Pancreas (tissue), 10 donors: Measurements from ENCODE around the gene PAFAH1B1. TPM values are rescaled to one million over a fixed set of nuclear protein-coding genes. Genes with fewer than 3 reads are reported as not detected.
"Not testable (repeated sequence)": the region's sequence is repeated elsewhere in the genome, so short reads cannot be mapped to it uniquely, and the experiment has no call there.

Experiments used
- ATAC-seq, 4 donors: fragments of 200-7000 bp; cut with Tn5 transposase; one replicate each; pipeline versions ENCODE4 v1.8.0 to v1.9.1; 2020; ENCODE audit warnings: mild to moderate bottlenecking in 4 of 4, moderate library complexity in 4 of 4
- DNase-seq, 6 donors: peaks; one replicate each; pipeline ENCODE4 v3.0.0-alpha.2; 2020
- FAIRE-seq: peaks from 2 replicates; lab custom pipeline; 2012; peaks lifted over from hg19 to GRCh38; lab: Jason Lieb, UNC
- H3K27ac ChIP-seq, 4 donors: fragments of 200-600 bp; sonication (generic); 1 replicate in 3 of 4; 2 replicates in 1 of 4; pipeline versions ENCODE4 v1.5.0 to v1.8.0; 2020
- H3K27me3 ChIP-seq, 4 donors: fragments of 200-600 bp; one replicate each; pipeline ENCODE4 v1.8.0; 2021
- H3K36me3 ChIP-seq, 3 donors: fragments of 200-600 bp; sonication (generic) in 1 of 3; one replicate each; pipeline versions ENCODE4 v1.5.0 to v1.8.0; 2020 to 2021
- H3K4me1 ChIP-seq, 3 donors: fragments of 200-600 bp; one replicate each; pipeline ENCODE4 v1.8.0; 2021
- H3K4me3 ChIP-seq, 4 donors: fragments of 200-600 bp; sonication (generic) in 2 of 4; one replicate each; pipeline versions ENCODE4 v1.5.0 to v1.8.0; 2020 to 2021
- H3K9me3 ChIP-seq, 4 donors: fragments of 200-600 bp; one replicate each; pipeline ENCODE4 v1.8.0; 2021
- WGBS, 2 donors: extraction: QIAGEN DNeasy Blood & Tissue Kit; methylation state at CpG; one replicate each; pipeline ENCODE4 v1.1.7; 2013; 5-methylcytosine and 5-hydroxymethylcytosine counted together
- intact Hi-C, 3 donors: fragments of 100-400 bp; cut with DNase I; formaldehyde crosslinking; loops; one replicate each; pipeline versions ENCODE4 v1.11.1 to v1.14.2; 2022
- polyA plus RNA-seq, 2 donors: library from polyadenylated mRNA; stranded (reverse); fragments of 200-250 nt; gene quantifications; one replicate each; pipeline ENCODE4 v1.2.3, GENCODE V29; 2013
- total RNA-seq, 6 donors: library from RNA; stranded (reverse); fragmentation: NEBNext Ultra II Directional in 4 of 6; extraction: Animal tissue kit (Norgen Biotek cat#: 25700) in 4 of 6; gene quantifications; one replicate each; pipeline versions ENCODE4 v1.2.1 to v1.2.4, GENCODE V29; 2021 to 2023
- TF ChIP-seq, protein P1 (sequence below), 4 donors: fragments of 200-600 bp; sonication (generic) in 3 of 4; IDR thresholded peaks; one replicate each; pipeline versions ENCODE4 v1.5.0 to v1.8.0; 2021; ENCODE audit warnings: antibody characterized with exemption in 4 of 4
- donor health status: healthy with polysubstance abuse.
- donor health status: DM: no; HTN: no; CAD: no; lungs with moderate emphysema.
- donor health status: DM: no; HTN: no; CAD: no.
- donor health status: control.
- donor health status: control.
- donor health status: Bipolar disorder and iron deficiency.
- donor health status: DM: yes; HTN: yes; CAD: no.
- donor health status: DM: no; HTN: no; CAD: no.
- donor health status: DM: no; HTN: no; CAD: no.
- donor health status: DM: yes; HTN: yes; CAD: no.

Gene PAFAH1B1
- total and polyA plus RNA-seq, 8 donors, result 17.3 to 66.1 (median 34.9) TPM

DNA sequence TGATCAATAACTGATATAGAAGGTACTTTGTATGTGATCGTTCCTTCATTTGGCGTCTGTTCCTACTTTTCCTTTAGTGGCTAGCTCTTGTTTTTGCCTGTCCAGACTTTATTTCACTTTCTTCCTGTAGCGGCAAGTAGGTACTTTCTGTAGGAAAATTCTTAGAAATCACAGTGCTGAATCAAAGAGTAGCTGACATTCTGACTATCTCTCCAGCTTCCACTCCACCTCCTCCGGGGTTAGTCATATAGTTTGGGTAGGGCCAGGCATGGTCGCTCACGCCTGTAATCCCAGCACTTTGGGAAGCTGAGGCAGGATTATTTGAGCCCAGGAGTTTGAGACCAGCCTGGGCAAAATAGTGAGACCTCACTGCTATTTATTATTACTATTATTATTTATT lies 29.9 kb upstream of the PAFAH1B1 start:
- no peak for FAIRE-seq
- no peak overlapping the region for H3K4me3 ChIP-seq
- no peak overlapping the region for H3K27ac ChIP-seq
- no peaks in the 10 kb centered on the region for H3K27me3 ChIP-seq
- H3K9me3 ChIP-seq, result no peaks in the 10 kb centered on the region
- no peaks in the 10 kb centered on the region for H3K4me1 ChIP-seq
- WGBS, 2 donors, result 86 to 91% methylated on average over 6 of the region's 6 CpGs
- TF ChIP-seq, protein P1, sequence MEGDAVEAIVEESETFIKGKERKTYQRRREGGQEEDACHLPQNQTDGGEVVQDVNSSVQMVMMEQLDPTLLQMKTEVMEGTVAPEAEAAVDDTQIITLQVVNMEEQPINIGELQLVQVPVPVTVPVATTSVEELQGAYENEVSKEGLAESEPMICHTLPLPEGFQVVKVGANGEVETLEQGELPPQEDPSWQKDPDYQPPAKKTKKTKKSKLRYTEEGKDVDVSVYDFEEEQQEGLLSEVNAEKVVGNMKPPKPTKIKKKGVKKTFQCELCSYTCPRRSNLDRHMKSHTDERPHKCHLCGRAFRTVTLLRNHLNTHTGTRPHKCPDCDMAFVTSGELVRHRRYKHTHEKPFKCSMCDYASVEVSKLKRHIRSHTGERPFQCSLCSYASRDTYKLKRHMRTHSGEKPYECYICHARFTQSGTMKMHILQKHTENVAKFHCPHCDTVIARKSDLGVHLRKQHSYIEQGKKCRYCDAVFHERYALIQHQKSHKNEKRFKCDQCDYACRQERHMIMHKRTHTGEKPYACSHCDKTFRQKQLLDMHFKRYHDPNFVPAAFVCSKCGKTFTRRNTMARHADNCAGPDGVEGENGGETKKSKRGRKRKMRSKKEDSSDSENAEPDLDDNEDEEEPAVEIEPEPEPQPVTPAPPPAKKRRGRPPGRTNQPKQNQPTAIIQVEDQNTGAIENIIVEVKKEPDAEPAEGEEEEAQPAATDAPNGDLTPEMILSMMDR (IDR thresholded peaks at IDR 0.05), result no peak
- intact Hi-C loops, result no loop called here
- no peak for DNase-seq
- no peak for ATAC-seq
- no peaks in the 10 kb centered on the region for H3K36me3 ChIP-seq

GRCh38 chr17:2564877-2565276 lies 28.6 kb upstream of the PAFAH1B1 start:
- Histone ChIP-seq H3K9me3 (no peaks in the 10 kb centered on the region), H3K27ac (peak overlapping the region in 3 of 4 donors; percentile 17 to 64 (median 50)), H3K36me3 (no peaks in the 10 kb centered on the region), H3K4me1 (no peaks in the 10 kb centered on the region), H3K4me3 (no peak overlapping the region), H3K27me3 (no peaks in the 10 kb centered on the region)
- ATAC-seq, result peak; percentile 31 to 72 (median 60)
- TF ChIP-seq, protein P1 (IDR thresholded peaks at IDR 0.05), result no peak
- intact Hi-C loops, result no loop called here
- DNase-seq, result peak in 1 of 6 donors; percentile 14
- 55 to 61% methylated on average over 5 of the region's 5 CpGs for WGBS, 2 donors
- FAIRE-seq, result no peak

DNA sequence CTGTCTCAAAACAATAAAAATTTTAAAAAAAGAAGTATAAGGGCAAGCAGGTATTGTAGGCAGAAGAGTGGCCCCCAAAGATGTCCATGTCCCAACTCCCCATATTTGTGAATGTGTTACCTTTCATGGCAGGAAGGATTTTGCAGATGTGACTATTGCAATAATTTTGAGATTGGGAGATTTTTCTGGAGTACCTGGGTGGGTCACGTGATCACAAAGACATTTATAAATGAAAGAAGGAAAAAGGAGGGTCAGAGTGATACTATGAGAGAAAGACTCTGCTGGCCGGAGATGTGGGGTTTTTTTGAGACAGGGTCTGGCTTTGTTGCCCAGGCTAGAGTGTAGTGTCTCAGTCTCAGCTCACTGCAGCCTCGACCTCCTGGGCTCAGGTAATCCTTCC lies 27.4 kb upstream of the PAFAH1B1 start:
- Histone ChIP-seq H3K9me3 (no peaks in the 10 kb centered on the region), H3K36me3 (no peaks in the 10 kb centered on the region), H3K27me3 (no peaks in the 10 kb centered on the region), H3K27ac (no peak overlapping the region), H3K4me3 (no peak overlapping the region), H3K4me1 (no peaks in the 10 kb centered on the region)
- FAIRE-seq (no peak), DNase-seq (no peak), ATAC-seq (no peak)
- 83 to 93% methylated on average over 3 of the region's 3 CpGs for WGBS, 2 donors
- TF ChIP-seq, protein P1 (IDR thresholded peaks at IDR 0.05), result no peak
- intact Hi-C loops, result no loop called here

GRCh38 chr17:2571523-2572303 lies 21.7 kb upstream of the PAFAH1B1 start:
- no peak for FAIRE-seq
- DNase-seq, result no peak
- Histone ChIP-seq H3K36me3 (no peaks in the 10 kb centered on the region), H3K9me3 (no peaks in the 10 kb centered on the region), H3K4me3 (no peak overlapping the region), H3K27ac (no peak overlapping the region), H3K27me3 (no peaks in the 10 kb centered on the region), H3K4me1 (peaks cover 0 to 4% (median 0%) of the 10 kb centered on the region in 3 donors)
- TF ChIP-seq, protein P1 (IDR thresholded peaks at IDR 0.05), result no peak
- WGBS, 2 donors, result 34 to 40% methylated on average over 4 of the region's 4 CpGs
- ATAC-seq, result peak in 1 of 4 donors; percentile 20
- intact Hi-C loops, result no loop called here

- DNase-seq, H3K9me3 ChIP-seq, ATAC-seq, intact Hi-C loops, H3K36me3 ChIP-seq, H3K4me3 ChIP-seq, H3K27me3 ChIP-seq, H3K27ac ChIP-seq, H3K4me1 ChIP-seq, FAIRE-seq: not testable (repeated sequence)
- WGBS, 2 donors, result 64 to 72% methylated on average over 7 of the region's 7 CpGs
Measured at GRCh38 chr17:2572304-2572609, 21.2 kb upstream of the PAFAH1B1 start.
